ENCODE measurements around the gene ASAP2. TPM values are rescaled to one million over a fixed set of nuclear protein-coding genes. Genes with fewer than 3 reads are reported as not detected.

ASAP2 gene
- total and polyA plus RNA-seq, 4 experiments from 2014 or later = not detected

DNA sequence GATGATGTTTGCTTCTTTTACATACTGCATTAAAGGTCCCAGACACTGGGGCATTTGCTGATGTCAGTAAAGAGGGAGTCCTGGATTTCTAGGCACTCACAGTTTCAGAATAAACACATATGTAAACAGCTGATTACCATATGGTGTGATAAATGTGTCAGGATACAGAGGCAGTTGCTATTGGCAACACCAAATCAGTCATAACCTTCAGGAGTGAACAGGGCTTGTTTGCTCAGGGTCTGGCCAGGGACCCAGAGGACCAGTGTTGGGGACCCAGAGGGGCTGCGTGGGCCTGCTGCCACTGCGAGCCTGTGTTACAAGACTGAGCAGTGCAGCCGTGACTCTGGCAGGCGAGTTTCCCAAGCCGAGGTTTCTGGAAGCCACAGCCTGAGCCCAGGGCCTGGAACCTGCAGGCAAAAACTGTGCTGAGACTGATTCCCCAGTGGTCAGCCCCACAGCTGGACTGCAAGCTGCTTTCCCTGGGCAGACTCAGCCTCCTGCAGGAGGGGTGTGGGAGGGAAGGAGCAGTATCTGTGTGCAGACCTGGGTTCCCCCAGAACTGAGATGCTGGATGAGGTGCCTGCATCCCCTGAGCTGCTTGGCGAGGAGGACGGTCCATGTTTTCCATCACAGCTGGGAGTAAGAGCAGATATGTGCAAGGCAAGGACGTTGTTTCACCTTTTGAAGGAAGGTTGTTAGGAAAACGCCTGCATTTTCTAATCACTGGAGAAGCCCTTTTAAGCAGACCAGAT, 23.6 kb downstream of the ASAP2 start:
- H3K27ac ChIP-seq (ENCODE audit: low read depth, low read length) = no peak overlapping the region
- no peaks in the 10 kb centered on the region for H3K36me3 ChIP-seq (ENCODE audit: insufficient read depth, low read length)
- no peaks in the 10 kb centered on the region for H3K27me3 ChIP-seq (ENCODE audit: insufficient read depth, low read length)
- POLR2A ChIA-PET (ENCODE audit: partially characterized antibody) = no interaction called here
- DNase-seq = no peak
- CTCF ChIA-PET (ENCODE audit: partially characterized antibody) = no interaction called here
- peaks cover 30 to 39% of the 10 kb centered on the region in 2 donors for H3K27me3 Mint-ChIP-seq
- no peaks in the 10 kb centered on the region for H3K9me3 ChIP-seq (ENCODE audit: control insufficient read depth in 1 of 2, low read length in 2 of 2)
- intact Hi-C loops (cut with micrococcal nuclease) = no loop called here
- H3K36me3 Mint-ChIP-seq = no peaks in the 10 kb centered on the region
- no peaks in the 10 kb centered on the region for H3K4me1 ChIP-seq (ENCODE audit: insufficient read depth, low read length)
- H3K4me3 Mint-ChIP-seq = no peak overlapping the region
- no peaks in the 10 kb centered on the region for H3K9me3 Mint-ChIP-seq
- no peaks in the 10 kb centered on the region for H3K4me1 Mint-ChIP-seq
- no peak overlapping the region for H3K4me3 ChIP-seq (ENCODE audit: low read length in 2 of 2)
- no peak overlapping the region for H3K27ac Mint-ChIP-seq

DNA sequence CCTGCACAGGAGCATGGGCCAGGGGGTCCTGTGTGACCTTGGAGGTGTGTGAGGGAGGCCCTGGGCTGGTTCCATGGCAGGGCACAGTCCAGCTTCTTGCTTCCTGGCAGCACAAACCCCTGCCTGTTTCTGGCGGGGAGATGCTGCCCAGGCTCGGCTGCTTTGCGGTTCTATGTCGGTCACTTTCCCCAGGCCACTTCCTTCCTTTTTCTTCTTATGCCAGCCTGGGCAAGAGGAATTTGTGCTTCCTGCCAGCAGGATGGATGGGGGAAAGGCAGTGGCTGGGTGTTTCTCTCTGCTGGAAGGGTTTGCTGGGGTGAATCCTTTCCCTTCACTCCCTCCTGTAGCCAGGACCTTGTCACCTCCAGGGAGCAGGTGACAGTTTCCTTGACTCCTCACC, 24.3 kb downstream of the ASAP2 start:
- H3K36me3 Mint-ChIP-seq = no peaks in the 10 kb centered on the region
- no peak overlapping the region for H3K27ac Mint-ChIP-seq
- no peaks in the 10 kb centered on the region for H3K36me3 ChIP-seq (ENCODE audit: insufficient read depth, low read length)
- no peak overlapping the region for H3K4me3 ChIP-seq (ENCODE audit: low read length in 2 of 2)
- H3K9me3 ChIP-seq (ENCODE audit: control insufficient read depth in 1 of 2, low read length in 2 of 2) = no peaks in the 10 kb centered on the region
- H3K9me3 Mint-ChIP-seq = no peaks in the 10 kb centered on the region
- intact Hi-C loops (cut with micrococcal nuclease) = no loop called here
- no peaks in the 10 kb centered on the region for H3K27me3 ChIP-seq (ENCODE audit: insufficient read depth, low read length)
- POLR2A ChIA-PET (ENCODE audit: partially characterized antibody) = no interaction called here
- DNase-seq = no peak
- H3K4me1 Mint-ChIP-seq = no peaks in the 10 kb centered on the region
- H3K4me1 ChIP-seq (ENCODE audit: insufficient read depth, low read length) = no peaks in the 10 kb centered on the region
- H3K4me3 Mint-ChIP-seq = no peak overlapping the region
- peaks cover 30 to 39% of the 10 kb centered on the region in 2 donors for H3K27me3 Mint-ChIP-seq
- CTCF ChIA-PET (ENCODE audit: partially characterized antibody) = no interaction called here
- H3K27ac ChIP-seq (ENCODE audit: low read depth, low read length) = no peak overlapping the region

- no peak for DNase-seq
- Histone ChIP-seq H3K9me3 (ENCODE audit: control insufficient read depth in 1 of 2, low read length in 2 of 2) (no peaks in the 10 kb centered on the region), H3K27ac (ENCODE audit: low read depth, low read length) (no peak overlapping the region), H3K4me3 (ENCODE audit: low read length in 2 of 2) (no peak overlapping the region), H3K27me3 (ENCODE audit: insufficient read depth, low read length) (no peaks in the 10 kb centered on the region), H3K36me3 (ENCODE audit: insufficient read depth, low read length) (no peaks in the 10 kb centered on the region), H3K4me1 (ENCODE audit: insufficient read depth, low read length) (no peaks in the 10 kb centered on the region)
- no peaks in the 10 kb centered on the region for H3K36me3 Mint-ChIP-seq
- ChIA-PET CTCF (ENCODE audit: partially characterized antibody) (no interaction called here), POLR2A (ENCODE audit: partially characterized antibody) (no interaction called here)
- peaks cover 30 to 39% of the 10 kb centered on the region in 2 donors for H3K27me3 Mint-ChIP-seq
- no peak overlapping the region for H3K27ac Mint-ChIP-seq
- intact Hi-C loops (cut with micrococcal nuclease) = no loop called here
- no peak overlapping the region for H3K4me3 Mint-ChIP-seq
- H3K9me3 Mint-ChIP-seq = no peaks in the 10 kb centered on the region
- no peaks in the 10 kb centered on the region for H3K4me1 Mint-ChIP-seq
These were observed 24.9 kb downstream of the ASAP2 start for GRCh38 chr2:9231291-9232165.

DNA sequence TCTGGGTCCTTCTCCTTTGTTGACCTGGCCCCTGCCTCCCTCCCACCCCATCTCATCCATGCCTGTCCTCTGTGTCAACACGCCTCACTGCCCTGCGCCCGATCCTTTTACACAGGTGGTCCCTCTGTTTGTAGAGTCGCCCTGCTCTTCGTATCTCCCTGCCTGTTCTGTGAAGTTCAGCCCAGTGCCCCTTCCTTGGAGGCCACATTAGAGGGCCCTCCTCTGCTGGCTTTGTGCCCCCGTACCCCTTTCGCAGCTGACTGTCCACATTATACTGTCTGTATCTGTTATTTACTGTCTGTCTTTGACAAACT, 25.5 kb downstream of the ASAP2 start:
- ChIA-PET POLR2A (ENCODE audit: partially characterized antibody) (no interaction called here), CTCF (ENCODE audit: partially characterized antibody) (no interaction called here)
- no peaks in the 10 kb centered on the region for H3K36me3 Mint-ChIP-seq
- peaks cover 30 to 39% of the 10 kb centered on the region in 2 donors for H3K27me3 Mint-ChIP-seq
- no peaks in the 10 kb centered on the region for H3K9me3 Mint-ChIP-seq
- intact Hi-C loops (cut with micrococcal nuclease) = no loop called here
- Histone ChIP-seq H3K27me3 (ENCODE audit: insufficient read depth, low read length) (no peaks in the 10 kb centered on the region), H3K9me3 (ENCODE audit: control insufficient read depth in 1 of 2, low read length in 2 of 2) (no peaks in the 10 kb centered on the region), H3K4me1 (ENCODE audit: insufficient read depth, low read length) (no peaks in the 10 kb centered on the region), H3K27ac (ENCODE audit: low read depth, low read length) (no peak overlapping the region), H3K4me3 (ENCODE audit: low read length in 2 of 2) (no peak overlapping the region), H3K36me3 (ENCODE audit: insufficient read depth, low read length) (no peaks in the 10 kb centered on the region)
- no peak overlapping the region for H3K27ac Mint-ChIP-seq
- peaks cover 0 to 3% (median 0%) of the 10 kb centered on the region in 4 donors for H3K4me1 Mint-ChIP-seq
- no peak overlapping the region for H3K4me3 Mint-ChIP-seq
- no peak for DNase-seq

GRCh38 chr2:9232886-9233285, 26.3 kb downstream of the ASAP2 start:
- Histone ChIP-seq H3K27ac (ENCODE audit: low read depth, low read length) (no peak overlapping the region), H3K27me3 (ENCODE audit: insufficient read depth, low read length) (no peaks in the 10 kb centered on the region), H3K9me3 (ENCODE audit: control insufficient read depth in 1 of 2, low read length in 2 of 2) (no peaks in the 10 kb centered on the region), H3K4me1 (ENCODE audit: insufficient read depth, low read length) (no peaks in the 10 kb centered on the region), H3K36me3 (ENCODE audit: insufficient read depth, low read length) (no peaks in the 10 kb centered on the region), H3K4me3 (ENCODE audit: low read length in 2 of 2) (no peak overlapping the region)
- peaks cover 0 to 3% (median 0%) of the 10 kb centered on the region in 4 donors for H3K4me1 Mint-ChIP-seq
- no peaks in the 10 kb centered on the region for H3K36me3 Mint-ChIP-seq
- no peaks in the 10 kb centered on the region for H3K9me3 Mint-ChIP-seq
- intact Hi-C loops (cut with micrococcal nuclease) = no loop called here
- H3K27me3 Mint-ChIP-seq = peaks cover 28 to 36% of the 10 kb centered on the region in 2 donors
- no peak overlapping the region for H3K27ac Mint-ChIP-seq
- H3K4me3 Mint-ChIP-seq = no peak overlapping the region
- POLR2A ChIA-PET (ENCODE audit: partially characterized antibody) = no interaction called here
- no peak for DNase-seq
- CTCF ChIA-PET (ENCODE audit: partially characterized antibody) = interaction anchor here (1.2 kb wide), 1 partner anchor 10 kb away, joined by 3 read pairs; no protein-coding TSS in a partner anchor

DNA sequence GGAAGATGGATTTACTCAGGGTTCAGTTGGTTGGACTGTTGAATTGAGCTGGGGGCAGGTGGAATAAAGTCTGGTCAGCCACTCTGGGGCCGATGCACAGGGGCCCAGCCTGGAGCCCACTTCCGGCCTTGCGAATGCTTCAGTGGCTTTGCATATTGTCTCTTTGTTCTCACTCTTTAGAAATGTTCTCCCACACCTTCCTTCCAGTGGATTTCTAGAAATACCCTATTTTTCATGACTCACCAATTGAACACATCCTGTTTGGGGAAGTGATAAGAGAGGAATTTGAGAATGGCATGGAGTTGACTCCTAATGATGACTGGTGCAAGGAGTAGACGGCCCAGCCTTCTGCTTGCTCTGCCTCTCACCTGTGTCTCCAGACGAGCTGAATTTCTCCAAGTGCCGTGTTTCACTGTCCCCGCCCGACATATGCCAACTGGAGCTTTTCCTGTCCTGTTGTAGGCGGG, 28.1 kb downstream of the ASAP2 start:
- DNase-seq = no peak
- H3K36me3 Mint-ChIP-seq = no peaks in the 10 kb centered on the region
- Histone ChIP-seq H3K4me3 (ENCODE audit: low read length in 2 of 2) (no peak overlapping the region), H3K9me3 (ENCODE audit: control insufficient read depth in 1 of 2, low read length in 2 of 2) (no peaks in the 10 kb centered on the region), H3K36me3 (ENCODE audit: insufficient read depth, low read length) (no peaks in the 10 kb centered on the region), H3K27me3 (ENCODE audit: insufficient read depth, low read length) (no peaks in the 10 kb centered on the region), H3K27ac (ENCODE audit: low read depth, low read length) (no peak overlapping the region), H3K4me1 (ENCODE audit: insufficient read depth, low read length) (no peaks in the 10 kb centered on the region)
- CTCF ChIA-PET (ENCODE audit: partially characterized antibody) = no interaction called here
- no peak overlapping the region for H3K4me3 Mint-ChIP-seq
- intact Hi-C loops (cut with micrococcal nuclease) = no loop called here
- peaks cover 20 to 32% of the 10 kb centered on the region in 2 donors for H3K27me3 Mint-ChIP-seq
- H3K4me1 Mint-ChIP-seq = peaks cover 0 to 3% (median 0%) of the 10 kb centered on the region in 4 donors
- H3K9me3 Mint-ChIP-seq = no peaks in the 10 kb centered on the region
- H3K27ac Mint-ChIP-seq = no peak overlapping the region
- POLR2A ChIA-PET (ENCODE audit: partially characterized antibody) = no interaction called here

GRCh38 chr2:9235147-9236044, 28.8 kb downstream of the ASAP2 start:
- peaks cover 17 to 29% of the 10 kb centered on the region in 2 donors for H3K27me3 Mint-ChIP-seq
- no peaks in the 10 kb centered on the region for H3K9me3 Mint-ChIP-seq
- no peak overlapping the region for H3K4me3 Mint-ChIP-seq
- Histone ChIP-seq H3K27me3 (ENCODE audit: insufficient read depth, low read length) (no peaks in the 10 kb centered on the region), H3K27ac (ENCODE audit: low read depth, low read length) (no peak overlapping the region), H3K4me1 (ENCODE audit: insufficient read depth, low read length) (no peaks in the 10 kb centered on the region), H3K9me3 (ENCODE audit: control insufficient read depth in 1 of 2, low read length in 2 of 2) (no peaks in the 10 kb centered on the region), H3K36me3 (ENCODE audit: insufficient read depth, low read length) (no peaks in the 10 kb centered on the region), H3K4me3 (ENCODE audit: low read length in 2 of 2) (no peak overlapping the region)
- ChIA-PET CTCF (ENCODE audit: partially characterized antibody) (no interaction called here), POLR2A (ENCODE audit: partially characterized antibody) (no interaction called here)
- H3K4me1 Mint-ChIP-seq = peaks cover 0 to 3% (median 0%) of the 10 kb centered on the region in 4 donors
- no peaks in the 10 kb centered on the region for H3K36me3 Mint-ChIP-seq
- DNase-seq = no peak
- H3K27ac Mint-ChIP-seq = no peak overlapping the region
- intact Hi-C loops (cut with micrococcal nuclease) = no loop called here

All from CD4-positive, alpha-beta memory T cell (primary cell).